Right lung (tissue), 5 donors: ENCODE results near the gene HOXB2. TPM values are rescaled to one million over a fixed set of nuclear protein-coding genes. Genes with fewer than 3 reads are reported as not detected.

Experiments used
- DNase-seq, 2 donors: peaks; one replicate each; pipeline ENCODE4 v3.0.0-alpha.2; 2013
- polyA plus RNA-seq, 5 donors: library from polyadenylated mRNA; unstranded; fragments of 120-200 nt; gene quantifications; one replicate each; pipeline versions ENCODE4 v1.2.1 to v1.2.3, GENCODE V29; 2013; ENCODE audit warnings: inconsistent platforms in 1 of 5, low replicate concordance in 1 of 5; ENCODE audit not compliant: insufficient read length in 5 of 5, insufficient read depth in 1 of 5

The HOXB2 gene
- polyA plus RNA-seq, 5 donors = 25.8 to 37.5 (median 30.0) TPM

GRCh38 chr17:48582750-48583069, 37.8 kb upstream of the HOXB2 start:
- DNase-seq = no peak

GRCh38 chr17:48579760-48580554, 35.0 kb upstream of the HOXB2 start:
- DNase-seq = no peak

- DNase-seq = no peak
Observed at GRCh38 chr17:48579471-48579759, 34.5 kb upstream of the HOXB2 start.

- DNase-seq = no peak
Observed at GRCh38 chr17:48578616-48579470, 33.9 kb upstream of the HOXB2 start.

- DNase-seq = peak in 1 of 2 donors; percentile 83
Observed at GRCh38 chr17:48577946-48578615, 33.2 kb upstream of the HOXB2 start, which contains the start of gene HOXB4. Gene HOXB4 (minus strand): TSS chr17:48578350. CDS start chr17:48578319, 31 bp downstream.

- DNase-seq = no peak
Observed at GRCh38 chr17:48577330-48577945, 32.5 kb upstream of the HOXB2 start.

- DNase-seq = no peak
Observed at GRCh38 chr17:48576479-48577309, 31.8 kb upstream of the HOXB2 start.

GRCh38 chr17:48575673-48576478, 31.0 kb upstream of the HOXB2 start:
- DNase-seq = no peak

- no peak for DNase-seq
Observed at GRCh38 chr17:48575066-48575582, 30.2 kb upstream of the HOXB2 start.

GRCh38 chr17:48574505-48575065, 29.7 kb upstream of the HOXB2 start:
- no peak for DNase-seq

- no peak for DNase-seq
Observed at GRCh38 chr17:48571826-48572417, 27.0 kb upstream of the HOXB2 start.

- DNase-seq = no peak
Observed at GRCh38 chr17:48571024-48571818, 26.3 kb upstream of the HOXB2 start.

GRCh38 chr17:48570325-48571023, 25.6 kb upstream of the HOXB2 start:
- no peak for DNase-seq

GRCh38 chr17:48569674-48570324, 24.9 kb upstream of the HOXB2 start:
- no peak for DNase-seq

GRCh38 chr17:48569240-48569582, 24.3 kb upstream of the HOXB2 start:
- DNase-seq = no peak

- no peak for DNase-seq
Observed at GRCh38 chr17:48568499-48569239, 23.8 kb upstream of the HOXB2 start.
